ENCODE measurements around the gene CAPZB.
A peak's percentile ranks its signal among the peaks of the same experiment; 100 is the strongest.
"Not testable (repeated sequence)": the region's sequence is repeated elsewhere in the genome, so short reads cannot be mapped to it uniquely, and the experiment has no call there.

The CAPZB gene

GRCh38 chr1:19311931-19312781 is 173.2 kb downstream of the CAPZB start, which contains the start of the genes AKR7A2 and SLC66A1:
Gene AKR7A2 (minus strand): TSS chr1:19312144. CDS start chr1:19312124, 20 bp downstream.
Gene SLC66A1 (plus strand): TSS chr1:19312326. CDS start chr1:19317678, 5,352 bp downstream.
- peak; percentile 85 to 87 for DNase-seq (ENCODE audit: low read depth in 2 of 2)

- no peak for DNase-seq (ENCODE audit: low read depth in 2 of 2)
Observed at GRCh38 chr1:19311503-19311930, 173.8 kb downstream of the CAPZB start.

- no peak for DNase-seq (ENCODE audit: low read depth in 2 of 2)
Observed at GRCh38 chr1:19310720-19311502, 174.4 kb downstream of the CAPZB start.

GRCh38 chr1:19310061-19310460 is 175.3 kb downstream of the CAPZB start:
- no peak for DNase-seq (ENCODE audit: low read depth in 2 of 2)

GRCh38 chr1:19309123-19309813 is 176.1 kb downstream of the CAPZB start:
- DNase-seq (ENCODE audit: low read depth in 2 of 2): no peak

GRCh38 chr1:19308509-19308907 is 176.8 kb downstream of the CAPZB start:
- DNase-seq (ENCODE audit: low read depth in 2 of 2): no peak

- DNase-seq (ENCODE audit: low read depth in 2 of 2): no peak
Observed at GRCh38 chr1:19307794-19308508, 177.4 kb downstream of the CAPZB start.

- DNase-seq (ENCODE audit: low read depth in 2 of 2): no peak
Observed at GRCh38 chr1:19306941-19307340, 178.4 kb downstream of the CAPZB start.

GRCh38 chr1:19305880-19306279 is 179.5 kb downstream of the CAPZB start:
- no peak for DNase-seq (ENCODE audit: low read depth in 2 of 2)

GRCh38 chr1:19304081-19304480 is 181.3 kb downstream of the CAPZB start:
- DNase-seq (ENCODE audit: low read depth in 2 of 2): not testable (repeated sequence)

- no peak for DNase-seq (ENCODE audit: low read depth in 2 of 2)
Observed at GRCh38 chr1:19300211-19300610, 185.1 kb downstream of the CAPZB start.

- no peak for DNase-seq (ENCODE audit: low read depth in 2 of 2)
Observed at GRCh38 chr1:19294638-19295037, 190.7 kb downstream of the CAPZB start.

- no peak for DNase-seq (ENCODE audit: low read depth in 2 of 2)
Observed at GRCh38 chr1:19289244-19289643, 196.1 kb downstream of the CAPZB start.
